Muscle of leg (tissue), 11 donors: Measurements from ENCODE around the gene HIP1R. TPM values are rescaled to one million over a fixed set of nuclear protein-coding genes. Genes with fewer than 3 reads are reported as not detected.
A peak's percentile ranks its signal among the peaks of the same experiment; 100 is the strongest.
"Not testable (repeated sequence)": the region's sequence is repeated elsewhere in the genome, so short reads cannot be mapped to it uniquely, and the experiment has no call there.

Source experiments
- DNase-seq: peaks from one replicate; pipeline ENCODE4 v3.0.0; 2013
- H3K27ac ChIP-seq: one replicate; pipeline ENCODE4 v1.5.1; 2013; ENCODE audit warnings: mild to moderate bottlenecking, low read length, control low read depth
- H3K27me3 ChIP-seq: one replicate; pipeline ENCODE4 v1.6.1; 2013; ENCODE audit warnings: low read length; ENCODE audit not compliant: control insufficient read depth, insufficient read depth
- H3K36me3 ChIP-seq: one replicate; pipeline ENCODE4 v1.6.1; 2013; ENCODE audit warnings: low read length; ENCODE audit not compliant: control insufficient read depth, insufficient read depth
- H3K4me1 ChIP-seq: one replicate; pipeline ENCODE4 v1.6.1; 2013; ENCODE audit warnings: low read length; ENCODE audit not compliant: control insufficient read depth, insufficient read depth
- H3K4me3 ChIP-seq: one replicate; pipeline ENCODE4 v1.5.1; 2013; ENCODE audit warnings: low read length, control low read depth
- H3K9me3 ChIP-seq: replicated peaks from 2 replicates; pipeline ENCODE4 v1.6.1; 2013; ENCODE audit warnings: low read depth, low read length; ENCODE audit not compliant: control insufficient read depth
- WGBS: methylation state at CpG from one replicate; pipeline ENCODE4 v1.1.5; 2013; ENCODE audit warnings: missing lambda C conversion rate; ENCODE audit not compliant: insufficient coverage; 5-methylcytosine and 5-hydroxymethylcytosine counted together
- polyA plus RNA-seq, 8 donors: library from polyadenylated mRNA; unstranded; fragments of 120-200 nt; gene quantifications; one replicate each; pipeline versions ENCODE4 v1.2.1 to v1.2.3, GENCODE V29; 2013; ENCODE audit warnings: inconsistent platforms in 1 of 8, low replicate concordance in 1 of 8; ENCODE audit not compliant: insufficient read length in 8 of 8, insufficient read depth in 1 of 8
- total RNA-seq: library from RNA; stranded (reverse); fragments of 120-200 nt; gene quantifications from one replicate; pipeline ENCODE4 v1.2.4, GENCODE V29; 2013

The HIP1R gene
- total and polyA plus RNA-seq, 9 donors = 6.6 to 10.3 (median 7.8) TPM

- peak overlapping the region; percentile 94 for H3K27ac ChIP-seq
- DNase-seq = no peak
- no peaks in the 10 kb centered on the region for H3K36me3 ChIP-seq
- peak overlapping the region; percentile 96 for H3K4me3 ChIP-seq
- H3K9me3 ChIP-seq = peaks cover 3% of the 10 kb centered on the region
- peaks cover 42% of the 10 kb centered on the region for H3K4me1 ChIP-seq
- H3K27me3 ChIP-seq = peaks cover 2% of the 10 kb centered on the region
- WGBS = 24% methylated on average over 7 of the region's 15 CpGs
These were observed 59.2 kb downstream of the HIP1R start for GRCh38 chr12:122894193-122895121.

DNA sequence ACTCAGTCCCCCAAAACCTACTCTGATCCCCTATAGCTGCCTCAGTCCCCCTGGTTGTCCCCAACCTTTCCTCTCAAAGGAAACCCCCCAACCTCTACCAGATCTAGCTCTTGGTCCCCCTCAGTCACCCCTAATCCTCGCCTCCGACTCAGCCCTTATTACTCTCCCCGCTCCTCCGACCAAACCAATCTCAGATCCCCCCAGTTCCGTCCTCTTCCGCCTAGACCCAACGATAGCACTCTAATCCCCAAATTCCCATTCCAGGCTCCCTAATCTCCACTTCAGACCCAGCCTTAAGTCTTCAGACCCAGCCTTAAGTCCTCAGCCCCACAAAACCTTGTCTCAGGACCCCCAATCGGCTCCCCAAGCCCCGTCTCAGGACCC is 60.1 kb downstream of the HIP1R start:
- WGBS = 0% methylated on average over 9 of the region's 9 CpGs
- H3K4me3 ChIP-seq = peak overlapping the region; percentile 96
- H3K27ac ChIP-seq = peak overlapping the region; percentile 94
- H3K4me1 ChIP-seq = peaks cover 35% of the 10 kb centered on the region
- H3K36me3 ChIP-seq = no peaks in the 10 kb centered on the region
- no peak for DNase-seq
- peaks cover 3% of the 10 kb centered on the region for H3K9me3 ChIP-seq
- H3K27me3 ChIP-seq = peaks cover 2% of the 10 kb centered on the region

DNA sequence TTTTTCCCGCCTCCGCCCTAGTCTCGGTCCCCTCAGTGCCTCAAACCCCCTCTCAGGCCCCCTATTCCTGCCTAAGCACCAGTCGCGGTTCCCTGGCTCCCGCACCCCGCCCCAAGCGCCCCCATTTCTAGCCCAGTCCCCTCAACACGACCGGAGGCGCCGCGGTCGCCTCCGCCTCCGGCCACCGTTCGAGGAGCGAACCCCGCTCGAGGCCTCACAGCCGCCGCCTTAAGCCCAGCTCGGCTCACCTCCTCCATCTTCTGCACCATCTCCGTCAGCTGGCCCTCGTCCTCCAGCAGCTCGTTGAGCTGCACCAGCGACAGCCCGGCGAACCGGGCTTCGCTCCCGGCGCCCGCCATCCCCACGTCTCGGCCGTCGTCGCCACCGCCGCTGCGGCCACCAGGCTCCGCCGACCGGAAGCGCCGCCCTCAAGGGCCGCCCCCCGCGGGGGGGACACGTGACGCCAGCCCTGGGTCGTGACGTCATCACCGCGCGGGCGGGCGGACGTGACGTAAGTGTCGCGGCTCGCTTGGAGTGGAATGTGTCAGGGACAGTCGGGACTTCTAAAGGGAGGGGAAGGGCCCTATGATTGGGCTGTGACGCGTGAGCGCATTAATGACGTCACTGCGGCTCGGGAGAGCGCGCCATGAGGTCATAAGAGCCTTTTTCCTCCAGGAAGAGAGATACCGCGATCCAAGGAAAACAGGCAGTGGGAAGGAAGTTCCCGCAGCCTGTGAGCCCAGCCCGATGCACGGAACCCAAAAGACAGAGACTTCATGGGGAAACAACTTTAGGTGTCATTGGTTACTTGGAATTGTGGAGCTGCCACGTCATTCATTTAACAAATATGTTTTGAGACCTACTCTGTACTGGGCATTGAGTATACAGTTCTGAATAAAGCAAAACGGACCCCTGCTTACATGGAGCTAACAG is 60.7 kb downstream of the HIP1R start, which contains the start of gene VPS37B:
Gene VPS37B (minus strand): TSS at position 421 of the 933 bp plus-strand sequence. CDS start 62 bp downstream, at position 359.
- peaks cover 3% of the 10 kb centered on the region for H3K9me3 ChIP-seq
- H3K27me3 ChIP-seq = peaks cover 2% of the 10 kb centered on the region
- peak within 1 kb of the TSS; percentile 96 for H3K4me3 ChIP-seq
- peaks cover 32% of the 10 kb centered on the region for H3K4me1 ChIP-seq
- peak within 1 kb of the TSS; percentile 94 for H3K27ac ChIP-seq
- no peaks in the 10 kb centered on the region for H3K36me3 ChIP-seq
- peak; percentile 91 for DNase-seq
- 2% methylated on average over 77 of the region's 81 CpGs for WGBS

DNA sequence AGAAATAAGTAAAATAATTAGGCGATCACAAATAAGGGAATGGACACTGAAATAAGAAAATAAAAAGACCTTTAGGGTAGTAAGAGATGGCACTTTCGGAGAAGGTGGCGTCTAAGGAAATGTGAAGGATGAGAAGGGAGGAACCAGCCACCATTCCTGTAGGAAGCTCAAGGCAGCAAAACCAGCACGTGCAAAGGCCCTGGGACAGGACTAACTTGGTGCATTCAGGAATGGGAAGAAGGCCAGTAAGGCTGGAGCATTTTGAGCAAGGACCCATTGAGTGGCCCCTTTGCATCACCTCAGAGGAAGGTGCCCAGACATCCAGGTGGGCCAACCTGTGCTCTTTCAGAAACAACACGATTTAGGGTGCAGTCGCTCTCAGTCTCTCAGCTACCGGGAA is 61.4 kb downstream of the HIP1R start:
- Histone ChIP-seq H3K9me3 (peaks cover 3% of the 10 kb centered on the region), H3K36me3 (no peaks in the 10 kb centered on the region), H3K4me1 (peaks cover 27% of the 10 kb centered on the region), H3K4me3 (no peak overlapping the region), H3K27ac (peak overlapping the region; percentile 78), H3K27me3 (peaks cover 2% of the 10 kb centered on the region)
- 93% methylated on average over 4 of the region's 7 CpGs for WGBS
- DNase-seq = no peak

DNA sequence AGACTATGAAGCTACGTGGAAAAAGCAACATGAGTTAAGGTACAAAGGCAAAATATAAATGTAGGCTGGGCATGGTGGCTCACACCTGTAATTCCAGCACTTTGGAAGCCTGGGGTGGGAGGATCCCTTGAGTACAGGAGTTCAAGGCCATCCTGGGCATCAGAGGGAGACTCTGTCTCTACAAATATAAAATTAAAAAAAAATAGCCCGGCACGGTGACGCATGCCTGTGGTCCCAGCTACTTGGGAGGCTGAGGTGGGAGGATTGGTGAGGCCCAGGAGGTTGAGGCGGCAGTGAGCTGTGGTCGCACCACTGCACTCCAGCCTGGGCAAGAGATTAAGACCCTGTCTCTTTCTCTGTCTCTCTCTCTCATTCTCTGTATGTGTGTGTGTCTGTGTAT is 64.6 kb downstream of the HIP1R start:
- Histone ChIP-seq H3K27ac (no peak overlapping the region), H3K4me1 (peaks cover 8% of the 10 kb centered on the region), H3K27me3 (peaks cover 2% of the 10 kb centered on the region), H3K9me3 (peaks cover 3% of the 10 kb centered on the region), H3K4me3 (no peak overlapping the region), H3K36me3 (no peaks in the 10 kb centered on the region)
- WGBS = 57% methylated on average over 1 of the region's 6 CpGs
- DNase-seq = no peak

GRCh38 chr12:122902854-122903692 is 67.8 kb downstream of the HIP1R start:
- WGBS = 39% methylated on average over 5 of the region's 10 CpGs
- no peaks in the 10 kb centered on the region for H3K4me1 ChIP-seq
- DNase-seq = no peak
- no peak overlapping the region for H3K27ac ChIP-seq
- no peaks in the 10 kb centered on the region for H3K36me3 ChIP-seq
- no peaks in the 10 kb centered on the region for H3K9me3 ChIP-seq
- H3K27me3 ChIP-seq = no peaks in the 10 kb centered on the region
- no peak overlapping the region for H3K4me3 ChIP-seq

- H3K4me1 ChIP-seq = no peaks in the 10 kb centered on the region
- no peak for DNase-seq
- no peak overlapping the region for H3K4me3 ChIP-seq
- H3K36me3 ChIP-seq = no peaks in the 10 kb centered on the region
- no peaks in the 10 kb centered on the region for H3K9me3 ChIP-seq
- H3K27ac ChIP-seq = no peak overlapping the region
- WGBS = 20% methylated on average over 2 of the region's 7 CpGs
- no peaks in the 10 kb centered on the region for H3K27me3 ChIP-seq
These were observed 68.4 kb downstream of the HIP1R start for GRCh38 chr12:122903693-122904034.

DNA sequence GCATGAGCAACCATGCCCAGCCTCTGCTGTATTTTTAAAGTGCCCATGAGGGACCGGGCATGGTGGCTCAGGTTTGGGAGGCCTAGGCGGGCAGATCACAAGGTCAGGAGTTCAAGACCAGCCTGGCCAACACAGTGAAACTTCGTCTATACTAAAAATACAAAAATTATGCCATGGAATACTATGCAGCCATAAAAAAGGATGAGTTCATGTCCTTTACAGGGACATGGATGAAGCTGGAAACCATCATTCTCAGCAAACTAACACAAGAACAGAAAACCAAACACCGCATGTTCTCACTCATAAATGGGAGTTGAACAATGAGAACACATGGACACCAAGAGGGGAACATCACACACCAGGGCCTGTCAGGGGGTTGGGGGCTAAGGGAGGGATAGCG is 70.0 kb downstream of the HIP1R start:
- not testable (repeated sequence) for H3K27me3 ChIP-seq, H3K27ac ChIP-seq, H3K4me3 ChIP-seq, DNase-seq, H3K36me3 ChIP-seq, H3K9me3 ChIP-seq, H3K4me1 ChIP-seq
- 100% methylated on average over 1 of the region's 5 CpGs for WGBS

DNA sequence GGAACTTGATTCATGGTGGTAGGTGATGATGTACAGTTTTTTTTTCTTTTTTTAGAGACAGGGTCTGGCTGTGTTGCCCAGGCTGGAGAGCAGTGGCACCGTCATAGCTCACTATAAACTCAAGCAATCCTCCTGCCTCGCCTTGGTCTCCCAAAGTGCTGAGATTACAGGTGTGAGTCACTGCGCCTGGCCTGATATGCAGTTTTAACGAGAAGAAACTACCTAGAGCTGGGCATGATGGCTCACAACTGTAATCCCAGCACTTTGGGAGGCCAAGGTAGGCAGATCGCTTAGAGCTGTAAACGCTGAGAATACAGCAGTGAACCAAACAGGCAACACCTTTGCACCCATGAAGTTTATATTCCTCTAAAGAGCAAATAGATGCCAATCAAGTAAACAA is 73.7 kb downstream of the HIP1R start:
- DNase-seq = no peak
- no peaks in the 10 kb centered on the region for H3K27me3 ChIP-seq
- no peak overlapping the region for H3K4me3 ChIP-seq
- WGBS = 76% methylated on average over 4 of the region's 6 CpGs
- H3K9me3 ChIP-seq = no peaks in the 10 kb centered on the region
- H3K4me1 ChIP-seq = peaks cover 16% of the 10 kb centered on the region
- H3K27ac ChIP-seq = no peak overlapping the region
- H3K36me3 ChIP-seq = no peaks in the 10 kb centered on the region
